GM12874 (cell line): ENCODE data around the gene PAH.

Experiments used
- TF ChIP-seq, protein P1 (sequence below): IDR thresholded peaks from 2 replicates; pipeline ENCODE4 v1.5.1; 2011; ENCODE audit warnings: low read depth, mild to moderate bottlenecking, control low read depth, low read length, moderate library complexity; ENCODE audit not compliant: insufficient read depth

The PAH gene

DNA sequence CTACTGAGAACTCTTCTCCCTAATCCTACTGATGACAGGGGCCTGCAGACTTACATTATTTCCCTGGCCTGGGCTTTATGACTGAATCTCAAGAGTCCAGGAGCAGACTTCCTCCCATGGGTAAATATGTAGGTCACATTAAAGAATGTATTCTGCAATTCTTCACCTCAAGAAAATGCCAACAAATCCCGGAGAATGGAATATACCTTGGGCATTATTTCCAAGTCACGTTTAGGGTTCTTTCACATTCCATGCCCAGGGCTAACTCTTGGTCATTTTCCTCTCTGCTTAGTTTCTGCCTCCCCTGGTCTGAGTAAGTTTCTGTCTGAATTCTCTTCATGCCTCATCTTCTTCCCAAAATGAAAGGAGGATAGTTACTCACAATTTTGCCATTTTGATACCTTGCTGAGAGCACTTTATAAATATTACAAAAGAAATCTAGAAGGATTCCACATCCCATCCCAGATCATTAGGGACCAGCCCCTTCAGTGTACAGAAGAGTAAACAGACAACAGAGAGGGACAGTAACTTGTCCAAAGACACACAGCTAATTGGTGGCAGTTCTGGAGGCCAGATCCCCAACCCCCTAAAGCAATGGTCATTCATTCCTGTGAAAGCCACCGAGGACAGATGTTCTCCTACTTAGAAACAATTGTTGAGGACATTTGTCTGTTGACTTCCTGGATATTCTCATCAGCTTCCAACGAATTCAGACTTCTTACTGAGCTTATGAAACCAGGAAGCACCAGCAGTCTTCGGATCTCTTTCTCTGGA, 605 bp downstream of the PAH start:
- TF ChIP-seq, protein P1, sequence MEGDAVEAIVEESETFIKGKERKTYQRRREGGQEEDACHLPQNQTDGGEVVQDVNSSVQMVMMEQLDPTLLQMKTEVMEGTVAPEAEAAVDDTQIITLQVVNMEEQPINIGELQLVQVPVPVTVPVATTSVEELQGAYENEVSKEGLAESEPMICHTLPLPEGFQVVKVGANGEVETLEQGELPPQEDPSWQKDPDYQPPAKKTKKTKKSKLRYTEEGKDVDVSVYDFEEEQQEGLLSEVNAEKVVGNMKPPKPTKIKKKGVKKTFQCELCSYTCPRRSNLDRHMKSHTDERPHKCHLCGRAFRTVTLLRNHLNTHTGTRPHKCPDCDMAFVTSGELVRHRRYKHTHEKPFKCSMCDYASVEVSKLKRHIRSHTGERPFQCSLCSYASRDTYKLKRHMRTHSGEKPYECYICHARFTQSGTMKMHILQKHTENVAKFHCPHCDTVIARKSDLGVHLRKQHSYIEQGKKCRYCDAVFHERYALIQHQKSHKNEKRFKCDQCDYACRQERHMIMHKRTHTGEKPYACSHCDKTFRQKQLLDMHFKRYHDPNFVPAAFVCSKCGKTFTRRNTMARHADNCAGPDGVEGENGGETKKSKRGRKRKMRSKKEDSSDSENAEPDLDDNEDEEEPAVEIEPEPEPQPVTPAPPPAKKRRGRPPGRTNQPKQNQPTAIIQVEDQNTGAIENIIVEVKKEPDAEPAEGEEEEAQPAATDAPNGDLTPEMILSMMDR, result no peak

DNA sequence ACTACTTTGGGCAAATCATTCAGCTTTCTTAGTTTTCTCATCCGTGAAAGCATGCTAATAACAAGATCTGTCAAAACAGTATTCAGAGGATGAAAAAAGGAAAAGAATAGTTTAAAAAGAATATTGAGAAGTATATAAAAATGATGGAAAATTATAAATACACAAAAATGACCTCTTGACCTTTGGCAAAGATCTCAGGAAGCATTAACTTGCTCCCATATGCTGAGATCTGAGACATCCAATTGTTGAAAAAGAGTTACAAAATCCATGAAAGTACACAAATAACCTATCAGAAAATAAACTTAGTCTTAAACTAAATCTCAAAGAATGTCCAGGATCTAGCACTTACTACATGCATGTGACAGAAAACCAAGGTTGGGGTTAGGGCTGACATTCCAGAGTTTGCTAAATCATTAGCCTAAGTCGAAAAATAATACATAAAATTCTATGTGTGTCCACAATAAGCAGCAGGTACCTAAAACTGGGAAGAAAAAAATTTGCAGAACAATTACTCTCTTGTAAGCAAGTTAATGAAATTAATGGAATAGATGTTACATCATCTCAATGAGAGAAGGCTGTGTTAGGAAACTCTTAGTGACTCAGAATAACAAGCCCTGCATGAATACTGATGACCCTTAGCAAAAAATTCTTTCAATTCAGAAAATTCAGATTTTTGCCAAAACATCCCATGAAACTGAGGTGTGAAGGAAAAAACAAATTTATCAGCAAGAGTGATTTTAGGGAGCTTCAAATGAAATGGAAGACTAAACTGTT, 3.4 kb downstream of the PAH start:
- TF ChIP-seq, protein P1, result no peak

DNA sequence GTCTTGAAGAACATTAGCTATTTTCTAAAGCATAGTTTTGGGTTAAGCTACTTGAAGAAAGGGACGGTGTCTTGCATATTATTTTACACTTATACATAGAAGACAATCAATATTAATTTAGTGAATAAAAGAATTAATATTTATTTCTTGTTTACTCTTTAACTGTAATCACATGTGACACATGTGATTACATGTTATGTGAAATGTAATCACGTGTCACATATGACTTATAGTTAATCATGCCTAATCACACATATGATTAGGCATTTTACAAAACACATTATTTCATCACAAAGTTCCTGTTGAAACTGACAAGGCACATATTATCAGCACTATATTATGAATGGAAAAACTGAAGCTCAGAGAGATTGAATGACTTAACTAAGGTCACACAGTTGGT, 4.8 kb downstream of the PAH start:
- TF ChIP-seq, protein P1, result no peak

DNA sequence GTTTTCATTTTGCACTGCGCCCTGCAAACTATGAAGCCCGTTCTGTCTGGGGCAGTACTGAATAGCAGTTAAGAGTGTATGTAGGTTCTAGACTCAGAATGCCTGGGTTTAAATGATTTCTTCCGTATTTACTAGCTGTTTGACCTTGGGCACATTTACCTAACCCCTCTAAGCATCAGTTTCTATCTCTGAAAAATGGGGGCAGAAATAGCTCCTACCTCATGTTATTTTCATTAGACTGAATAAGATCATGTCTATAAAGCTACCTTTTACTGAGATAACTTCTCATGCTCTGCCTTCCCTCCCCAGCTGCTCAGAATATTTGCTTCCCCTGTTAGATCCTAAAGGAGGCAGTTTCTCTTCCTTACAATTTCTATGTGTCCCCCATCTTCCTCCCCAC, 5.7 kb downstream of the PAH start:
- TF ChIP-seq, protein P1, result no peak

DNA sequence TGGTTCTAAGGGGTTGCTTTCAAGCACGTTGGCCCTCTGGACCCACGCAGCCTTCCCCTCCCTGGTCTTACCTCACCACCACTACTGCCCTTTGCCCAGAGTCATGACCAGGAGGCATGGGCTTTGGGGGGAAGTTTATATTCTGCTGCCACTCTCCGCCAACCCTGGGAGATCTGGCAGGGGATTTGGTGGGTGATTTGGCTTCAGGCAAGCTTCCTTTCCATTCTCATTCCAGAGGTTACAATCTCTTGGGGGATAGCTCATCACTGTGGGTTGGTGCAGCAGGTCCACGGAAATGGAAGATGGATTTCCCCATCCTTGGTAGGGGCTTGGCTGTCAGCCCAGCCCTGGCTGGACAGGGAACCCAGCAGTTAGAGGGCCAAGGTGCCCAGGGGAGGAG, 6.3 kb downstream of the PAH start:
- TF ChIP-seq, protein P1, result no peak

DNA sequence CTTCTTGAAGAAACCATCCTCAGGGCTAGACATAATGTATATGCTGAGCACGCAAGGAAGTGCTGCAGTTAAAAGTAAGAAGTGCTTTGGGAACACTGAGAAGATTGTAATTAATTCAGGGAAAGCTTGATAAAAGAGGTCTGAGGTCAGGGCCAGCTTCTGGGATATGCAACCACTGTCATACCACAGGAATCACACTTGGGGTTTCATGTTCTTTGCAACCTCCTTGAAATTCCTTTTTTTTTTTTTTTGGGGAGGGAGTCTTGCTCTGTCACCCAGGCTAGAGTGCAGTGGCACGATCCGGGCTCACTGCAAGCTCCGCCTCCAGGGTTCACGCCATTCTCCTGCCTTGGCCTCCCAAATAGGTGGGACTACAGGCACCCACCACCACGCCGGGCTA, 6.9 kb downstream of the PAH start:
- TF ChIP-seq, protein P1, result no peak

DNA sequence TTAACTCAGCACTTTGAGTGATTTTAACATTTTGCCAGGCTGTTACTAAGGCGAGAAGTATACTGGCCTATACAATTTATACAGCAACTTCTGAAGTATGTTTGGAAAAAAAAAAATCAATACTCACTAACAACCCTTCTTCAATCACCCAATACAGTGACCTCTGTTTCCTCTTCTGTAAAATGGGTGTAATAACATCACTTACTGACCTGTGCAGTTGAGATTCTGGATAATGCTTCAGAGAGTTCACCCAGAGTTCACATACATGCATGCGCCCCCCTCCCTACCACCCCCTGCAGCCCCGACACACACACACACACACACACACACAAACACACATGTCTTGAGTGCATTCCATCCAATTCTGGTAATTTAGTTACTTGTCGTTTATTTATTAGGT, 9.1 kb downstream of the PAH start:
- TF ChIP-seq, protein P1, result no peak
